ENCODE results near the gene RTN4RL1.

Gene RTN4RL1

GRCh38 chr17:1943436-1943831, 81.7 kb downstream of the RTN4RL1 start:
- TF ChIP-seq, protein P1, sequence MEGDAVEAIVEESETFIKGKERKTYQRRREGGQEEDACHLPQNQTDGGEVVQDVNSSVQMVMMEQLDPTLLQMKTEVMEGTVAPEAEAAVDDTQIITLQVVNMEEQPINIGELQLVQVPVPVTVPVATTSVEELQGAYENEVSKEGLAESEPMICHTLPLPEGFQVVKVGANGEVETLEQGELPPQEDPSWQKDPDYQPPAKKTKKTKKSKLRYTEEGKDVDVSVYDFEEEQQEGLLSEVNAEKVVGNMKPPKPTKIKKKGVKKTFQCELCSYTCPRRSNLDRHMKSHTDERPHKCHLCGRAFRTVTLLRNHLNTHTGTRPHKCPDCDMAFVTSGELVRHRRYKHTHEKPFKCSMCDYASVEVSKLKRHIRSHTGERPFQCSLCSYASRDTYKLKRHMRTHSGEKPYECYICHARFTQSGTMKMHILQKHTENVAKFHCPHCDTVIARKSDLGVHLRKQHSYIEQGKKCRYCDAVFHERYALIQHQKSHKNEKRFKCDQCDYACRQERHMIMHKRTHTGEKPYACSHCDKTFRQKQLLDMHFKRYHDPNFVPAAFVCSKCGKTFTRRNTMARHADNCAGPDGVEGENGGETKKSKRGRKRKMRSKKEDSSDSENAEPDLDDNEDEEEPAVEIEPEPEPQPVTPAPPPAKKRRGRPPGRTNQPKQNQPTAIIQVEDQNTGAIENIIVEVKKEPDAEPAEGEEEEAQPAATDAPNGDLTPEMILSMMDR (conservative IDR thresholded peaks at IDR 0.05) = no peak
- H3K27ac ChIP-seq = no peak overlapping the region

GRCh38 chr17:1942666-1943435, 82.3 kb downstream of the RTN4RL1 start:
- H3K27ac ChIP-seq = no peak overlapping the region
- TF ChIP-seq, protein P1 (conservative IDR thresholded peaks at IDR 0.05) = no peak

- no peak overlapping the region for H3K27ac ChIP-seq
- TF ChIP-seq, protein P1 (conservative IDR thresholded peaks at IDR 0.05) = no peak
Measured at GRCh38 chr17:1942066-1942365, 83.1 kb downstream of the RTN4RL1 start.

GRCh38 chr17:1941272-1942065, 83.7 kb downstream of the RTN4RL1 start:
- H3K27ac ChIP-seq = no peak overlapping the region
- TF ChIP-seq, protein P1 (conservative IDR thresholded peaks at IDR 0.05) = no peak

GRCh38 chr17:1940810-1941185, 84.3 kb downstream of the RTN4RL1 start:
- no peak overlapping the region for H3K27ac ChIP-seq
- TF ChIP-seq, protein P1 (conservative IDR thresholded peaks at IDR 0.05) = no peak

- TF ChIP-seq, protein P1 (conservative IDR thresholded peaks at IDR 0.05) = no peak
- H3K27ac ChIP-seq = no peak overlapping the region
Measured at GRCh38 chr17:1939981-1940809, 84.9 kb downstream of the RTN4RL1 start.

DNA sequence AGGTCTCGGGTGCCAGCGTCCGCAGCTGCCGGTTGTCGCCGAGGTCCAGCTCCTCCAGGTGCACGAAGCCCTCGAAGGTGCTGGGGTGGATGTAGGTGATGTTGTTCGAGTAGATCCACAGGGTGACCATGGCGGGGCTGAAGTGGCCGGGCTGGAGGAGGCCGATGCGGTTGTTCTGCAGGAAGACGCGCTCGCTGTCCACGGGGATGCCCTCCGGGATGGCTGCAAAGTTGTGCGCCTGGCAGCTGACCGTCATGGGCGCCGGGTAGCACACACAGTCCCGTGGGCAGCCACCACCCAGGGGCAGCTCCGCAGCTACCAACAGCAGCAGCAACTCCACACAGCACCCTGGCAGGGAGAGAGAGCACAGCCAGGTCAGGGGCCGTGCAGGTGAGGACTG, 87.7 kb downstream of the RTN4RL1 start:
- TF ChIP-seq, protein P1 (conservative IDR thresholded peaks at IDR 0.05) = no peak
- no peak overlapping the region for H3K27ac ChIP-seq

Data from VCaP (cell line).